22Rv1 (cell line): ENCODE results near the gene MMD2.

Source experiments
- CTCF ChIP-seq: fragments of 450-650 bp; IDR thresholded peaks from 2 replicates; pipeline ENCODE4 v1.5.1; 2017; ENCODE audit warnings: mild to moderate bottlenecking
- ZFX ChIP-seq: fragments of 450-650 bp; IDR thresholded peaks from 2 replicates; pipeline ENCODE4 v1.6.1; 2017; ENCODE audit warnings: antibody characterized with exemption, borderline replicate concordance

DNA sequence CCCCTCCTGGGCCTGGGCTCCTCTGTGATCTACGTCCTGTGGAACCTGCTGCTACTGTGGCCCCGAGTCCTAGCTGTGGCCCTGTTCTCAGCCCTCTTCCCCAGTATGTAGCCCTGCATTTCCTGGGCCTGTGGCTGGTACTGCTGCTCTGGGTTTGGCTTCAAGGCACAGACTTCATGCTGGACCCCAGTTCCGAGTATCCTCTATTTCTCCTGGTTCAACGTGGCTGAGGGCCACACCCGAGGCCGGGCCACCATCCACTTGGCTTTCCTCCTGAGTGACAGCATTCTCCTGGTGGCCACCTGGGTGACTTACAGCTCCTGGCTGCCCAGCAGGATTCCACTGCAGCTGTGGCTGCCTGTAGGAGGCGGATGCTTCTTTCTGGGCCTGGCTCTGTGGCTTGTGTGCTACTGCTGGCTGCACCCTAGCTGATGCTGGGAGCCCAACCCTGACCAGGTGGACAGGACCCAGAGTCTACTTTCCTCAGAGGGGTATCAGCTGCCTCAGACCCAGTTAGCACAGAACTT is 37.8 kb upstream of the MMD2 start:
- TF ChIP-seq ZFX: no peak
- TF ChIP-seq CTCF: no peak
